HepG2 (cell line): ENCODE measurements around the gene GLT1D1. TPM values are rescaled to one million over a fixed set of nuclear protein-coding genes. Genes with fewer than 3 reads are reported as not detected.

Experiments
- AFF4 ChIP-seq: sonication (generic); formaldehyde crosslinking; IDR thresholded peaks from 2 replicates; pipeline ENCODE4 v1.4.0; 2020; ENCODE audit warnings: missing genetic modification reagents
- CERS6 ChIP-seq: sonication (generic); formaldehyde crosslinking; IDR thresholded peaks from 2 replicates; pipeline ENCODE4 v1.5.0; 2020; ENCODE audit warnings: missing genetic modification reagents
- DNMT3B ChIP-seq: conservative IDR thresholded peaks from 2 replicates; pipeline ENCODE4 v1.6.1; 2016; ENCODE audit warnings: missing biosample characterization, control low read depth
- DR1 ChIP-seq: sonication (generic); formaldehyde crosslinking; IDR thresholded peaks from 2 replicates; pipeline ENCODE4 v1.8.0; 2021; ENCODE audit warnings: mild to moderate bottlenecking, missing genetic modification reagents, inconsistent platforms
- PAXIP1 ChIP-seq: sonication (generic); formaldehyde crosslinking; conservative IDR thresholded peaks from 2 replicates; pipeline ENCODE4 v1.4.0; 2020; ENCODE audit warnings: mild to moderate bottlenecking, missing genetic modification reagents, moderate library complexity
- RXRB ChIP-seq: IDR thresholded peaks from 2 replicates; pipeline ENCODE4 v1.6.1; 2016; ENCODE audit warnings: borderline replicate concordance, missing genetic modification reagents, missing compliant biosample characterization
- SMAD3 ChIP-seq: sonication (generic); formaldehyde crosslinking; IDR thresholded peaks from 2 replicates; pipeline ENCODE4 v1.4.0; 2020; ENCODE audit warnings: missing genetic modification reagents
- SNAPC2 ChIP-seq: sonication (generic); formaldehyde crosslinking; IDR thresholded peaks from 2 replicates; pipeline ENCODE4 v1.8.1; 2022; ENCODE audit warnings: mild to moderate bottlenecking, missing genetic modification reagents
- STAG1 ChIP-seq: sonication (generic); formaldehyde crosslinking; IDR thresholded peaks from 2 replicates; pipeline ENCODE4 v1.4.0; 2020; ENCODE audit warnings: missing genetic modification reagents
- TOE1 ChIP-seq: sonication (generic); formaldehyde crosslinking; IDR thresholded peaks from 2 replicates; pipeline ENCODE4 v1.4.0; 2020; ENCODE audit warnings: mild to moderate bottlenecking, missing genetic modification reagents
- XRCC5 ChIP-seq: fragments of 200-400 bp; formaldehyde crosslinking; optimal IDR thresholded peaks from 2 replicates; pipeline ENCODE3; 2017; ENCODE audit warnings: mild to moderate bottlenecking, low read length
- ZFP82 ChIP-seq: sonication (generic); formaldehyde crosslinking; IDR thresholded peaks from 2 replicates; pipeline ENCODE4 v1.5.1; 2020; ENCODE audit warnings: mild to moderate bottlenecking, missing genetic modification reagents, borderline replicate concordance
- ZFP91 ChIP-seq: sonication (generic); formaldehyde crosslinking; IDR thresholded peaks from 2 replicates; pipeline ENCODE4 v1.9.0; 2022; ENCODE audit warnings: missing genetic modification reagents, mild to moderate bottlenecking, borderline replicate concordance
- ZNF687 ChIP-seq: sonication (generic); formaldehyde crosslinking; IDR thresholded peaks from 2 replicates; pipeline ENCODE4 v1.5.1; 2020; ENCODE audit warnings: mild to moderate bottlenecking, missing genetic modification reagents, moderate library complexity
- ZSCAN21 ChIP-seq: sonication (generic); formaldehyde crosslinking; IDR thresholded peaks from 2 replicates; pipeline ENCODE4 v1.8.0; 2022; ENCODE audit warnings: mild to moderate bottlenecking, missing genetic modification reagents, moderate library complexity, borderline replicate concordance
- polyA plus RNA-seq, 8 experiments: library from polyadenylated mRNA; depleted of rRNA in 3 of 8; stranded (reverse) in 7 of 8; unstranded in 1 of 8; fragments of >200 nt; fragmentation: Illumina TruSeq in 4 of 8; extraction: Trizol in 4 of 8; gene quantifications; 2 replicates each; pipeline versions ENCODE4 v1.2.1 to v1.2.3, GENCODE V29; 2011 to 2016; ENCODE audit warnings: low read depth in 4 of 8, missing spikeins in 1 of 8, mixed read lengths in 1 of 8; ENCODE audit not compliant: insufficient read depth in 1 of 8
- total RNA-seq, 5 experiments: library from RNA; depleted of rRNA; stranded (reverse); fragments of >200 nt; fragmentation: Illumina TruSeq; extraction: Trizol; gene quantifications; 2 replicates each; pipeline ENCODE4 v1.2.3, GENCODE V29; 2016; ENCODE audit warnings: low read depth in 1 of 5

GLT1D1 gene
- total and polyA plus RNA-seq, 2 of the 13 experiments (the other 11 are each of a cell fraction or from before 2014, with no cell fraction given): 0.09 to 0.17 TPM

GRCh38 chr12:128969480-128970055 is 116.3 kb downstream of the GLT1D1 start (continued):
- no peak for TF ChIP-seq DR1
- peak; percentile 87 for TF ChIP-seq STAG1
- 0 out of 2 replicates have a peak, but pooled peaks have one; percentile 8 for TF ChIP-seq ZFP91 (CRISPR knock-in tag)
- no peak for TF ChIP-seq ZFP82 (CRISPR knock-in tag)
- TF ChIP-seq PAXIP1 (CRISPR knock-in tag): no peak
- TF ChIP-seq XRCC5: no peak
- TF ChIP-seq ZNF687: no peak
- TF ChIP-seq SMAD3 (CRISPR knock-in tag): no peak
- TF ChIP-seq SNAPC2 (CRISPR knock-in tag): no peak
- TF ChIP-seq RXRB (CRISPR knock-in tag): no peak
- TF ChIP-seq AFF4 (CRISPR knock-in tag): no peak
- TF ChIP-seq DNMT3B: no peak
- peak; percentile 56; the same call in 1 of the 2 replicates for TF ChIP-seq ZSCAN21 (CRISPR knock-in tag)
- TF ChIP-seq CERS6 (CRISPR knock-in tag): no peak
- no peak for TF ChIP-seq TOE1 (CRISPR knock-in tag)
